Cortex of kidney (tissue), 1 donor: ENCODE data around the gene TK2.

Experiments used
- DNase-seq: peaks from one replicate; lab custom pipeline; 2025; lab: John Stamatoyannopoulos, UW

TK2 gene

DNA sequence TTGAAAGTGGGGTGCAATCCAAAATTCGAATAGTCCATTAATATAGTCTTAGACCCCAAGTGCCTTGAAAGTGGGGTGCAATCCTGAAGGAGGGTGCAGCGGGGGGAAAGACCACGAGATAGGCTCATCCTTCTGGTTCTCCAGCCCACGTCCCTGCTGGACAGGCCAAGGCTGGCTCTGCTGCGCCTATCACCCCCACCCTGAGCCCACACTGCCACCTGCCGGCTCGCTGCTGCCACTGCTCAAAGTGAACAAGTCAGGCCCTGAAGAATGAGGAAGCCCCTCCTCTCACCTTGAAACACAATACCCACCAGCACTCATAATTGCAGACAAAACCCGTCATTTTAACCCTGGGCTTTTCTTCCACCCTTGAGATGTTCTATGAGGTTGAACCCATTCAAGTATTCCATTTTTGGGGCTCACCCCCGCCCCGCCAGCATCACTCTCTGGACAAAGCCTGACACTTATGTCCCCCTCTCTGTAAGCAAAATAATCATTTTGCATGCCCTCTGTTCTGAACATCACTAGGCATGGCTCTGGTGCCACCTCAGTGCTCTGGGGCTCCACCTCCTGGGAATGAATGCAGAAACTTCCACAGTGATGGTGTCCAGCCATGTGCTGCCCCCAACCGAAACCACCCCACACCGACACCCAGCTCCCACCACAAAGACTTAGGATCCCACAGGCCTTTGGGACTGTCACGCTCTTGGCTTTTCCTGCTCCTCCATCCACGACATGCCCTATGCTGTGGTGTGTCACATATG is 66.1 kb downstream of the TK2 start:
- no peak for DNase-seq

DNA sequence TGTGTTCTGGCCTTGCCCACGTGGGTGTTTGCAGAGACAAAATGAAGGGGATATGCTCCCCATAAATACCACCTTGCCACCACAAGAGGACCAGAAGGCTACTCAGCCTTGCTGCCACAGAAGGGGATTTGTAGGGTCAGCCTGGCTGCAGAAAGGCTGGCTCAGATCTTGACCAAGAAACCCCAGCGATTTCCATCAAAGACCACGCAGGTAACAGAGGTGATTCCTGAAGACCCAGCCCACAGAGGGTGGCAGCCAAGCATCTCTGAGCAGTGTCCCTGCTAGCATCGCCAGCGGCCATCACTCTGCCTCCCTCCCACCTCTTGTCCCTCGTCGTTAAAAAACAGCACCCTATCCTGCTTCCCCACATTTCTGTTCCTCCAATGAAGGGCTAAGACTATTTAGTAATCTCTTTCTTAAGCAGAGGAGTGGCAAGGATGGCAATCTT is 68.0 kb downstream of the TK2 start:
- DNase-seq, result no peak

DNA sequence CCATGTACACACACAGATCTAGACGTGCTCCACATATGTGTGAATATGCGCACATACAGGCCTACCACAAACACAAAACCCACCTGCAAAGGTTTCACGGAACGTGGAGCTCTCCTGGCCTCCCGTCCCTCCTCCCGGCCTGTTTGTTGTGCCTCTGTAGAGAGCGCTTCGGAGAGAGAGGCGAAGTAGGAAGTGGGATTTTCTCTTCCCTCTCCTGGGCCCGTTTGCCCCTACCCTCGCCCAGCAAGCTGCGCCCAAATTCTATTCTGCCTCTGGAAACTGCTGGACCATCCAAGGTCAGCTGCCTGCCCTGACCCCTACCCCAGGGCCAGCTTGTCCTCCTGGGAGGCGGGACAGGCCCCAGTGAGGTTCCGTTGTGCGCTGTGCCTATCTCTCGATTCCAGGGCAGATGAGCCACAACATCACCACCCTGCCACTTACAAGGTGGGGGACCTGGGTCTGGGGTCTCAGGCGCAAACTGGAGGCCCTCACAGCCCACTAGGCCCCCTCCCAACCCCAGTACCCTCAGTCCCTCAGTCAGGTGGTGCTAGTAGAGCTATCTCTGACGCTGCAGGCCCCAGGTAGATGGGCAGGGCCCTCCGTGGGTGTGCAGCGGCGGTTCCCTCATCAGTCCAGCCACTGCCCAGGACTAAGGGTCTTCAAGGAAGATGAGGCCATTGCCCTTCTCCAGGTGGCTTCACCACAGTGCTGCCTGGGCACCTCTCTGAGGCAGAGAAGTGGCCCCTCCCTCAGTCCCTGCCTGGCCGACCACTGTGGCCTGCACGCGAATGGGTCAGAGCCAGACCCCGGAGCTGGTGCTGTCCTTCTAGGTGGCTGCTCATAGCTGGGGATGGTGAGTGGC is 68.6 kb downstream of the TK2 start:
- no peak for DNase-seq

DNA sequence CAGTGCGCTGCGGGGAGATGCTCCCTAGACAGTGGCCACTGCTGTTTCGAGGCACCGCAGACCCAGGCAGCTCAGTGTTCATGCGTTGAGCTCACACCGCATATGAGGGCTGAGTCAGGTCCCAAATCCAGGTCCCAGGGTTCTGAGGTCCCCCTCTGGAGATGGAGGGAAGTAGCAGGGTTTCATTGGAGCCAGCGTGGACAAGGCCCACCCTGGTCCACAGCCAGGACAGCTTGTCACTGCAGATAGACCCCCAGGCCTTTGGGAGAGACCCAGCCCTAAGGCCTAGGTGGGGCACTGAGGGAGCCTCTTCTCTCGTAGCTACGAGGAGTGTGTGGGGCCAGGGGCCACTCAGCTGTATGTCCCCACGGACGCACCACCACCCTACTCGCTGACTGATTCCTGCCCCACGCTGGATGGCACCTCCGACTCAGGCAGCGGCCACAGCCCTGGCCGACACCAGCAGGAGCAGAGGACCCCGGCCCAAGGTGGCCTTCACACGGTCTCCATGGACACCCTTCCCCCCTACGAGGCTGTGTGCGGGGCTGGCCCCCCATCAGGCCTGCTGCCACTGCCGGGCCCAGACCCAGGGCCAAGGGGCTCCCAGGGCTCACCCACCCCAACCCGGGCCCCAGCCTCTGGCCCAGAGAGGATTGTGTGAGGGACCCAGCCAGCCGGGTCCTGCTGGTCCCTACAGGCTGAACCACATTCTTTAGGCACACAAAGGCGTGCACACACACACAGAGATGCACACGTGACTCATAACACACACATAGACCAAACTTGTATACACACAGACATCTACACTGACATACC is 69.4 kb downstream of the TK2 start:
- no peak for DNase-seq

DNA sequence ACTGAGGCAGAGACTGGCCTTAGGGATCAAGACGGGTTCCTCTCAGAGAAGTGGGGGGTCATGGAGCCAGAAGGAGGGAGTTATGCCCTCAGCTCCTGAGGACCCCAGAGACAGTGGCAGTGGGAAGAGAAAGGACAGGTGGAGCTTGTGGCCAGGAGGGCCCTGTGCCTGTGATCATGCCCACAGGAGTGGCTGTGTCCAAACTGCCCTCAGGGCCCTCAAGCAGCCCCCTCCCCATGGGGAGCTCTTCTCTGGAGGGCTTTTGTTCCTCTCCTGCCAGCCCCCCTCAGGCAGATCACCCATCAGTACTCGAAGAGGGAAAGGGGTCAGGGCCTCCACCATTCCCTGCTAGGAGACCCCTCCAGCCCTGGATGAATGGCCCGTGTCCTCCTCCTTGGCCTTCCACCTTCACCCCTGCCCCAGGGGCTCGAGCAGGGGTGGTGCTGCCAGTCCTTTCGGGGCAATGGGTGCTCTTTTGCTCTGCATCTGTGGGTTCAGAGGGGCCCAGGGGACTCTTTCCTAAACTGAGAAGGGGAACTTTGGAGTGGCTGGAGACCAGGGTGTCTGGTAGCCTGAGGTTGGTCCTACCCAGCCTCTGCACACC is 70.2 kb downstream of the TK2 start:
- DNase-seq, result no peak

DNA sequence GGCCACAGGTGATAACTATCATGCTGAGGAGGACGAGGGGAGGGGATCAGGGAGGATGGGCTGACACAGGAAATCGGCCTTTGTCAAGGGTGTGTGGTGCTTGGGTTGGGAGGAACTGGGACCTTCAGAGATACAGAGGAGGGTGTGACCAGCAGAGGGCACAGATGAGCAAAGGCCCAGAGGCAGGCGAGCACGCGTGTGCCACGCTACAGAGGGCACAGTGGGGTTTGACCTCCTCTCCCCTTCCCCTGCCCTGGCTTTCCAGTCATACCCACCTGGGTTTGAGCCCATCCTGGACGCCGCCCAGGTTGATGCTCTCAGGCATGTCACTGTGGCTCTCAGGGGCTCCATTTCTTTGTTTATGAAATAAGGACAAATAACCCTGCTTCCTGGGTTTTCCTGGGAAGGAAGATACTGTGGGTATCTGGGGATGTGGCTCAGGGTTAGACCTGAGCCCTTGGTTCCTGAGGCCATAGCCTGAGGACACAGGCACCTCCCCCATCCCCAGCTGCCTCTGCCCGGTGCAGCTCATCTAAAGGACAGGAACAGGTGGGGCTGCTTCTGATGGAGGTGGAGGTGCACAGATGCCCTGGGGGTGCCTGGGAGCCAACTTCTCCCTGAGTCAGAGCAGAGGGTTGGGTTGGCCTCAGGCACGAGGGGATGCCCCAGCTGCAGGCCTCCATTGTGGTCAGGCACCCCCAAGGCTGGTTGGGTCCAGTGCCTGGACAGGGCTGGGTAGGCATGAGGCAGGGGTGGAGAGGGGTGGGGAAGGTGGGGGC is 71.0 kb downstream of the TK2 start:
- DNase-seq, result no peak

DNA sequence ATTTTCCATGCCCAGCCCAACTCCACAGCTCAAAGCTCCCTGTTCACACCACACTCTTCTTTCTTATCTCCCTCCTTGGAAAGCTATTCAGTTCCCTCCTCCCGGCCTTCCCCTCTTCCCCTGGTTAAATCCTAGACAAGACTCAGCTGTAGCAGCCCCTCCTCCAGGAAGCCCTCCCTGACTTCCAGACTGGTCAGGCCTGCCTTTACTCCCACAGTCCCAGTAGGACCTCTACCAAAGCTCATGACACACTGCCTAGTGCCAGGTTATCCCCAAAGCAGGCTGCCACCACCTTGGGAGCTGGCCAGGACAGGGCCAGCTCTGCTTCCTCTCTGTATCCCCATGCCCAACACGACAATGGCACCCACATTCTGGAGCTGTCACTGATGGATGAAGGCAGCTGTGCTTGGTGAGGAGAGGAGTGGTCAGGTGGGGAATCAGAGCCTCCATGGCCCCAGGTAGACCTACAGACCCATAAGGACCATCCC is 72.8 kb downstream of the TK2 start:
- no peak for DNase-seq

DNA sequence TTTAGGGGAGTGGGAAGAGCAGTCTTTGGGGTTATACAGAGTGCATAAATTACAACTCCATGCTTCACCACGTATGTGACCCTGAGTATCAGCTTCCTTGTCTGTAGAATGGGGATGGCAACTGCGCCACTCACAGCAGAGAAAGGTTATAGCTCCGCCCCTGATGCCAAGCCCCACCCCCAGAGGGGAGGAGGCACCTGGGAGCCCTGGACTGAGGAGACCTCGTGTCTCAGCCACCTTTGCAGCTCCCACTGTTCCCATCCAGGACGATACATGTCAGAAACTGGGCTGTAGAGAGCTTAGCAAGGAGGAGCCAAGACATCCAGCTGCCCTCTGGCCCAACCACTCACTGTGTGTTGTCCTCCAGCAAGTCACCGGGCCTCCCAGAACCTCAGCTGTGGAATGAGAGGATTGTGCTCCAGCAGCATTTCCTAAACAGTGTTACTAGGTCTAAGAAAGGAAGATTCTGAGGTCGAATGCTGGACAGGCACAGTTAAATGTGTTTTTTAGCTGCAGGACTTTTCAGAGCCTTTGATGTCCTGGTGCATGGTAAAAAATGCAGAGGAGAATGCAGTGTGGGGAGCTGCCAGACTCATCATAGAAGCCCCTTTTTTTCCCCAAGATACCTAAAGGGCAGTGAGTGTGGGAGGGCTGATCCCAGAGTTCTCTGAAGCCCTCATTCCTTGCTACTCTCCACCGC is 73.4 kb downstream of the TK2 start:
- DNase-seq, result no peak

DNA sequence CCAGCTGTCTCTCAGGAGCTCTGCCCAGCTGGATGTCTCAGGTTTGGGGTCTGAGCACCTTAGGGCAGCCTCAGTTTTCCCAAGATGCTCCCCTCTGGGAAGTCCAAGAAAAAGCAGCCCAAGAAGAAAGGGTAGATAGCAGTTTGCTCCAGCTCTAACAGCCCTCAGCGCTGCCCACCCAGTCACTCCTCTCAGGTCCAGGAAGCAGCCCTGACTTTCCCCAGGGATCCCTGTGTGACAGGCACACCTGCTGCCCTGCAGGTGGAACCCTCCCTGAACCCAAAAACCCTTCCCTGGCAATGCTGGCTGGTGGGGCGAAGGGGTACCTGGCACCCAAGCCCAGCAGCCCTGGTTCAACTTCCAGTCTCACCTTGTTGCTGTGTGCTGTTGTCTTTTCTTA is 74.7 kb downstream of the TK2 start:
- DNase-seq, result no peak

DNA sequence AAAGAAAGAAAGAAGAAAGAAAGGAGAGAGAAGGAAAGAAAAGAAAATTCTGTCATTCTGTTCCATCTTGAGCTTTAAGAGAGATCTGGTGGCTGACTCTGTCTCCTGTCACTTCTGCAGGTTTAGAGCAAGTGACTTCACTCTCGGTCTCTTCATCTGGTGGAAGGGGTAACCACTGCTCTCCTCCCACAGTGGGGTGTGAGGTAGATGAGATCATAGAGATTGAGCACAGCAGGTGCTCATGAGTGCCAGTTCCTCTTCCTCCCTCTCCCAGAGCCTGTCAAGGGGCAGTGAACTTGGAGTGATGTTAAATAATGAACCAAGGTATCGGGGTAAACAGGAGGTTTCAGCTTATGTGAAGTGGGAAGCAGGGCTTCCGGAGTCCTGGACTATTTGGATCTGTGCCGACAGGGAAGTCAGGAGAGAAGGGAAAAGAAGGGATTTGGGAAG is 75.1 kb downstream of the TK2 start:
- no peak for DNase-seq

DNA sequence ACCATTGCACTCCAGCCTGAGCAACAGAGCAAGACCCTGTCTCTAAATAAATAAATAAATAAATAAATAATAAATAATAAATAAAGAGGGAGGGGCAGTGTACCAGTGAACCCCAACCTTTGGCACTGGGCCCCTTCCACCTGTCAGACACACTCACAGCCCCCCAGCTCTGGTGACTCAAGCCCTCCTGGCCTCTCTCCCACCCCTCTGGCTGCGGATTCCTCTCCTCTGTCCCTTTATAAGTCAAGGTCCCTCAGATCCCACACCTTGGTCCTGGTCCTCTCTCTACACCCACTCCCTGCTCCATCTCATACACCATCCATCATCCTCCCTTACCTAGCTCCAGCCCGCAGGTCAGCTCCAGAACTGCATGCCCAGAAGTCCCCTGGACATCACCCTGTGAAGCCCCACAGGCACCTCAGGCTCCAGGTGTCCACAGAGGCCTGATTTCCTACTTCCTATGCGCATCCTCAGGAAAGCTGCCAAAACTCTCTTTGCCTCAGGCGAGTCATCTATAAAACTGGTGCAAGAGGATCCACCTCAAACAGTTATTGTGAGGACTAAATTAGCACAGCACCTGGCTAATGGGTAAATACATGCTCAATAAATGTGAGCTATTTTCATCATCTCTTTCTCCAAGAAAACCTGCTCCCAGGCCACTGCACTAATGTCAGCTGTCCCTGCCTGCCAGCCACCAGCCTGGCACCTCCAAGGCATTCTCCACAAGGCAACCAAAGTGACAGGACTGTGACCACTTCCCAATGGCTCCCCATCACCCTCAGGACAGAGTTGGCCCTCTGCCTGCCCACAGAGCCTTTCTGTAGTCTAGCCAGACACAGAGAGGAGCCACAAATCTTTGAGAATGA is 76.0 kb downstream of the TK2 start:
- no peak for DNase-seq

DNA sequence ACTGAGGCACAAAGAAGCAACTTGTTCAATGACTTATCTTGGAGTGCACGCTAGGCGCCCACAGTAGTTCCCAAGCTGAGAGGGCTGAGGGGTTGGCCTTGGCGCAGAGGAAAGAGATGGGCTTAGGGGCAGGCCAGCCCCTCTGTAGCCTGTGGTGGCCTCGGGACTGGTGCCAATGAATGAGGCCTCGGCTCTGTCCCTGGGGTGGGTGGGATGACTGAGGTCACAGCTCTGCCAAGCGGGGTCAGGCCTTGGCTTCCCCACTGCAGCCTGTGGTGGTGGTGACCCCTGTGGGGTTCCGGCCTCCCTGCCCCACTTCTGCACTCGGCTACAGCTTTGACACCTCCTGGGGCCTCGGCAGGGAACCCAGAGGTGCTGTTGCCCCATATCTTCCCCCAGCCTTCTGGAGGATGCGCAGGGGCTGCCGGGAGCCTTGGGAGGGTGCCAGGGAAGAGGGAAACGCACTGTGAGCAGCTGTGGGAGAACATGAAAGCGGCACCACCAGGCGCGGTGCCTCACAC is 76.8 kb downstream of the TK2 start:
- DNase-seq, result no peak

DNA sequence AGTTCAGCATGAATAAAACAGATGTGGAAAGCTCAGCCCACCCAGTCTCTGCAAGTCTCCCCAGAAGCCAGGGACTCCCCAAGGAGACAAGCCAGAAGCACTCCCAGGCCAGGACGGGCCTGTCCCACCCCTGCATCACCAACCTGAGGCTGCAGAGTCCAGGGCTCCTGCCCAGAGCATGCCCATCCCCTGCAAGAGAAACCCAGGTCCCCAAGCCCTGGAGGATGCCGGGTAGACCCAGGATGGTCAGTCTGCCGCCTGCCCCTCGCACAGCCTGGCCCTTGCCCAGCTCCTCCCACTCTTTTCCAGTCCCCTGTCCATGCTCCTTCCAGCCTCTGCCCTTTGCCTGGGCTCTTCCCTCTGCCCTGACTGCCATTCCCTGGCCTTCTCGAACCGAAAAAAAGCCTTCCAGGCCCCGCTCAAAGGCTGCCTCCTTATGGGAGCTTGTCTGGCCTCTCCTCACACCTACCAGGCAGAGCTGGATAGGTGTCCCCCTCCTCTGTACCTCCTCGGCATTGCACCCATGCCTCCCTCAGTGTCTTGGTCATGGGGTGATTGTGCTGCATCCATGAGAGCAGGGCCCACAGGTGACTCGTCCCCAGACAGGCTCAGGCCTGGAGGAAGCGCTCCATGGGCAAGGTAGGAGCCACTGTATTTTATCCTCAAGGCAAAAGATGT is 78.1 kb downstream of the TK2 start:
- DNase-seq, result no peak

DNA sequence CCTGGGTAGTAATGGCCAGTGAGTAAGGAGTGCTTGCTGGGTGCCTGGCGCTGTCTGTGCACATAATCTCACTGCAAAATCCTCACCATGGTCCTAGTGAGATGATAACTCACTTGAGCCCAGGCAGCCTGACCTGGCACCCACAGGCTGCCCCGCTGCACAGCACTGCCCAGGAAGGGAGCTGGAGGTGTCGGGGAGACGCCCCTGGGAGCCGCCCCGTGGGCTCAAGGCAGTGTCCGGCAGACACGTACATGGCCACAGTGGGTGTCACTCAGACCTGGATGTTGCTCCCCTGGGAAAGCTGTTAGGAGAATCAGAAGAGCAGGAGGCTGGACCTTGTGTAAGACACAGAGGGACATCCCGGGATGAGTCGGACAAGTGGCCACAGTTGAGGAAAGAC is 78.7 kb downstream of the TK2 start:
- DNase-seq, result no peak

DNA sequence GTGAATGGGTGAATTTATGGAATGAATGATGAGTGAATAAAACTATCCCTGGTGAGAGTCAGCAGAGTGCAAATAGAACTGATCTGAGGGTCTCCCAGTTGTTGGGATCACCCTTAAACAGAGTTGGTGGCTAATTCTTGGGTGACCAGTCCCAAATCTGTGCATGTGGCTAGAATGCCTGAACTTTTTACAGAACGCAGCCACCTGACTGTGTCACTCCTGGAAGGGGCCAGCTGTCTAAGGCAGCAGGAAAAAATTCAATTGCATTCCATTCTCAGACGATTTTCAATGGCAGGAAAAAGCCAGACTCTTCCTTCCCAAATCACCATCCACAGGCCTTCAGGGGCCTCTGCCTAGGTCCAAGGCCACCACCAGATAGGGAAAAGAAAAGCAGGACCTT is 79.4 kb downstream of the TK2 start:
- no peak for DNase-seq

DNA sequence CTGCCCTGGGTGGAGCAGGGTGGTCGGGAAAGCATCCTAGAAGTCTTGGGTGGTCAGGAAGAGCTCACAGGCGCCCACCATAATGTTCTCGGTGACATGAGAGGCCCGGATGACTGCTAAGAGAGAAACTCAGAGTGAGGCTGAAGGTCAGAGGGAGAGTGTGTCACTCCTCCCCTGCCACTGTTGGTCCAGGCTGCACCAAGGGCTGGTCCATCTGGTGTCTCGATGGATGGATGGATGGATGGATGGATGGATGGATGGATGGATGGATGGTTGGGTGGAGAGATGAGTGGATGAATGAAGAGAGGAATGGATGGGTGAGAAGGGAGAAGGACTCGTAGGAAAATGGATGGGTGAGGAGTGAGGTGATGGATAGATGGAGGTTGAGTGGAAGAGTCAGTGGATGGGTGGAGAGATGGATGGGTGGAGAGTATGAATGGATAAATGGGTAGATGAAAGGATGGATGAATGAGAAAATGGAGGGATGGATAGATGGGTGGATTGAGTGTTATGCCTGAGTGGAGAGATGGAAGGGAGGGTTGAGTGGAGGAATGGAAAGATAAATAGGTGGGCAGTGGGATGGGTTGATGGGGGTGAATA is 79.9 kb downstream of the TK2 start:
- DNase-seq, result no peak

DNA sequence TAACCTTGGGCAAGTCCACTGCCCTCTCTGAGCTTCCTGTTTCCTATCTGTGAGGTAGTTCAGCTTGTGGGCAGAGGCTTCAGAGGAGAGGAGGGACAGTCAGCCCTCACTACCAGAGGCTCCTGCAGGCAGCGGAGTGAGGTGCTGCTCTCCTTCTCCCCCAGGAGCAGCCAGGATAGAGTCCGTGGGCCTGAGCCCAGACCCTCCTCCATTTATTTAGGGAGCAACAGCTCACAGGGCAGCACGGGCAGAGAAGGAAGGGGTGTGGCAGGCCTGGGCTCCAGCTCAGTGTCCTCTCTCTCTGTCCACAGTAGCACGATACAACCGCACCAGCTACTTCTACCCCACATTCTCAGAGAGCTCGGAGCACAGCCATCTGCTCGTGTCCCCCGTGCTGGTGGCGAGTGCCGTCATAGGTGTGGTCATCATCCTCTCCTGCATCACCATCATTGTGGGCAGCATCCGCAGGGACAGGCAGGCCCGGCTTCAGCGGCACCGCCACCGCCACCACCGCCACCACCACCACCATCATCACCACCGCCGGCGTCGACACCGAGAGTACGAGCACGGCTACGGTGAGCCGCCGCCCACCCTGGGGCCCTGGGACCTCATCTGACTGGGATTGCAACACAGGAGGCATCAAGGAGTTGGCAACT is 80.5 kb downstream of the TK2 start:
- DNase-seq, result no peak
